ENCODE measurements around the gene TRAPPC6A. TPM values are rescaled to one million over a fixed set of nuclear protein-coding genes. Genes with fewer than 3 reads are reported as not detected.

The TRAPPC6A gene
- total and polyA plus RNA-seq, 9 of the 15 experiments (the other 6 are each of a cell fraction or from before 2014, with no cell fraction given) = 0.82 to 23.6 (median 11.6) TPM

DNA sequence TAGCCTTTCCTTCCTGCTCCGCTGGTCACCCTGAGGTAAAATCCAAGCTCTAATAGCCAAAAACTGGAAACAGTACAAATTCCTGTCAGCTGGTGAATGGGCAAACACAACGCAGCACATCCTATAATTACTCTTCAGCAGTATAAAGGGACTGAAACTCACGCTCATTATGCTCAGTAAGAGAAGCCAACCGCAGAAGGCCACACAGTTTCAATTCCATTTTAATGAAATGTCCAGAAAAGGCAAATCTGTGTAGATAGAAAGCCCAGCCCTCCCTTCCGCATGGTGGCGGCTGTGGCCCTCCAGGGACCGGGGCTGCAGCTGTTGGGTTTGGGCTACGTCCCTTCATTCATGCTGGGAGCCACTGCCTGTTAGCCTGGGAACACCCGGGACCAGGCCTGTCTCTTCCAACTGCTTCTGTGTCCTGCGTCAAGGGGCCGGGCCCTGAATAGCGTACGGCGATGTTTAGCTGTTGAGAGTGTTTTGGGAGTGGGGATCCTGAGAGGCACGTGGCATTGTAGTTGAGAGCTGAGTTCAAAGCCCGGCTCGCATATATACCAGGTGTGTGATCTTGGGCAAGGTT lies 40.8 kb downstream of the TRAPPC6A start:
- ChIA-PET CTCF (ENCODE audit: low intra/inter-chr PET ratio) (no interaction called here), POLR2A (no interaction called here)
- 86% methylated on average over 17 of the region's 17 CpGs for WGBS (ENCODE audit: insufficient coverage, low coverage, missing lambda C conversion rate)
- peaks cover 10% of the 10 kb centered on the region for H4K20me1 ChIP-seq (replicated peaks; ENCODE audit: control insufficient read depth, insufficient read depth, low read length)
- H3K9ac ChIP-seq (ENCODE audit: insufficient read depth in 1 of 2, low read depth in 2 of 2, low read length in 2 of 2) = peak overlapping the region in 1 of 2 experiments; percentile 85; a peak in 2 of 4 replicates
- no peak for DNase-seq (ENCODE audit: extremely low read depth in 1 of 4, low spot score in 3 of 4)
- ATAC-seq = no peak
- FAIRE-seq = no peak
- no peak overlapping the region for H3K4me2 ChIP-seq (ENCODE audit: insufficient read depth, low read length)
- no peaks in the 10 kb centered on the region for H3K9me1 ChIP-seq (ENCODE audit: control insufficient read depth, insufficient read depth, low read length)
- TF ChIP-seq HDAC2 (IDR thresholded peaks at IDR 0.05) (no peak), RBFOX2 (IDR thresholded peaks at IDR 0.05; ENCODE audit: low read depth, low read length) (no peak), MCM7 (IDR thresholded peaks at IDR 0.05) (no peak)
- TF ChIP-seq, protein P1, sequence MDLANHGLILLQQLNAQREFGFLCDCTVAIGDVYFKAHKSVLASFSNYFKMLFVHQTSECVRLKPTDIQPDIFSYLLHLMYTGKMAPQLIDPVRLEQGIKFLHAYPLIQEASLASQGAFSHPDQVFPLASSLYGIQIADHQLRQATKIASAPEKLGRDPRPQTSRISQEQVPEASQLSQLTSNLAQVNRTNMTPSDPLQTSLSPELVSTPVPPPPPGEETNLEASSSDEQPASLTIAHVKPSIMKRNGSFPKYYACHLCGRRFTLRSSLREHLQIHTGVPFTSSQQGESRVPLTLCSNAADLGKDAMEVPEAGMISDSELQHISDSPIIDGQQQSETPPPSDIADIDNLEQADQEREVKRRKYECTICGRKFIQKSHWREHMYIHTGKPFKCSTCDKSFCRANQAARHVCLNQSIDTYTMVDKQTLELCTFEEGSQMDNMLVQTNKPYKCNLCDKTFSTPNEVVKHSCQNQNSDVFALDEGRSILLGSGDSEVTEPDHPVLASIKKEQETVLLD (IDR thresholded peaks at IDR 0.05) = no peak
- no peaks in the 10 kb centered on the region for H3K27me3 ChIP-seq (ENCODE audit: control insufficient read depth in 2 of 2, insufficient read depth in 2 of 2, low read length in 2 of 2)
- BruUV-seq (replicated peaks) = no TSS peak
- H3K79me2 ChIP-seq (ENCODE audit: control insufficient read depth, insufficient read depth, low read length) = peaks cover 18% of the 10 kb centered on the region
- H3K27ac ChIP-seq (ENCODE audit: extremely low read depth, low read depth, low read length) = no peak overlapping the region
- intact Hi-C loops (cut with micrococcal nuclease) = no loop called here
- peaks cover 30% of the 10 kb centered on the region; the same call in 1 of the 3 replicates for H3K36me3 ChIP-seq (ENCODE audit: control insufficient read depth, insufficient read depth, low read length)
- in situ Hi-C loops (cut with MboI) = no loop called here
- no peaks in the 10 kb centered on the region for H3K9me3 ChIP-seq (replicated peaks; ENCODE audit: control insufficient read depth, insufficient read depth, low read depth, low read length)
- peaks cover 0 to 41% of the 10 kb centered on the region in 2 experiments; a peak in 3 of 5 replicates for H3K4me1 ChIP-seq (replicated peaks in 1 of 2; ENCODE audit: control insufficient read depth in 2 of 2, insufficient read depth in 2 of 2, low read length in 2 of 2)
- H2AFZ ChIP-seq (ENCODE audit: low read depth, low read length) = no peak overlapping the region
- H3K4me3 ChIP-seq = no peak overlapping the region

Measured in K562 (cell line).